Fibroblast of lung (primary cell): ENCODE data around the gene PSMB1. TPM values are rescaled to one million over a fixed set of nuclear protein-coding genes. Genes with fewer than 3 reads are reported as not detected.

Source experiments
- DNase-seq, 2 donors: peaks; one replicate each; pipeline versions ENCODE4 v3.0.0 to v3.0.0-alpha.2; 2010; ENCODE audit warnings: low read depth in 2 of 2
- H2AFZ ChIP-seq: 2 replicates; pipeline ENCODE4 v1.5.1; 2012; ENCODE audit warnings: low read length, control low read depth, inconsistent platforms
- H3K27ac ChIP-seq: 2 replicates; pipeline ENCODE4 v1.5.1; 2011; ENCODE audit warnings: low read length, control low read depth; ENCODE audit not compliant: insufficient read depth
- H3K27me3 ChIP-seq: 2 replicates; pipeline ENCODE4 v1.5.1; 2011; ENCODE audit warnings: mild to moderate bottlenecking, low read length; ENCODE audit not compliant: control insufficient read depth, insufficient read depth
- H3K36me3 ChIP-seq: 2 replicates; pipeline ENCODE4 v1.5.1; 2011; ENCODE audit warnings: low read length; ENCODE audit not compliant: control insufficient read depth, insufficient read depth
- H3K4me1 ChIP-seq: 2 replicates; pipeline ENCODE4 v1.5.1; 2011; ENCODE audit warnings: low read length; ENCODE audit not compliant: control insufficient read depth, insufficient read depth; ENCODE audit errors: extremely low read depth
- H3K4me2 ChIP-seq: 2 replicates; pipeline ENCODE4 v1.5.1; 2011; ENCODE audit warnings: low read length, control low read depth; ENCODE audit not compliant: insufficient read depth; ENCODE audit errors: extremely low read depth
- H3K4me3 ChIP-seq, 4 experiments: fragments of 200-600 bp in 1 of 4; sonication (generic) in 1 of 4; replicated peaks in 1 of 4; 2 replicates each; pipeline ENCODE4 v1.5.1; 2011 to 2016; ENCODE audit warnings: low read length in 4 of 4, low read depth in 3 of 4, mild to moderate bottlenecking in 3 of 4, control low read depth in 2 of 4, inconsistent platforms in 1 of 4, mixed read lengths in 1 of 4; ENCODE audit not compliant: insufficient read depth in 1 of 4; ENCODE audit errors: control extremely low read depth in 1 of 4
- H3K79me2 ChIP-seq: 2 replicates; pipeline ENCODE4 v1.5.1; 2012; ENCODE audit warnings: mild to moderate bottlenecking, low read length, inconsistent platforms; ENCODE audit not compliant: control insufficient read depth, insufficient read depth
- H3K9ac ChIP-seq: 2 replicates; pipeline ENCODE4 v1.5.1; 2011; ENCODE audit warnings: mild to moderate bottlenecking, low read length, control low read depth; ENCODE audit not compliant: insufficient read depth
- H3K9me3 ChIP-seq: 2 replicates; pipeline ENCODE4 v1.5.1; 2012; ENCODE audit warnings: low read depth, low read length; ENCODE audit not compliant: control insufficient read depth, insufficient read depth
- H4K20me1 ChIP-seq: 2 replicates; pipeline ENCODE4 v1.5.1; 2011; ENCODE audit warnings: low read length; ENCODE audit not compliant: control insufficient read depth, insufficient read depth; ENCODE audit errors: extremely low read depth
- EZH2 ChIP-seq: IDR thresholded peaks from 2 replicates; pipeline ENCODE4 v1.5.1; 2012; ENCODE audit warnings: low read length, control low read depth, mild to moderate bottlenecking; ENCODE audit errors: missing control alignments
- polyA plus RNA-seq, 2 donors: library from polyadenylated mRNA; depleted of rRNA in 1 of 2; stranded (reverse) in 1 of 2; unstranded in 1 of 2; fragments of >200 nt; gene quantifications; 2 replicates each; pipeline ENCODE4 v1.2.1, GENCODE V29; 2011 to 2012; ENCODE audit warnings: missing spikeins in 1 of 2
- total RNA-seq: library from RNA; depleted of rRNA; stranded (reverse); fragments of >200 nt; gene quantifications from 2 replicates; pipeline ENCODE4 v1.2.1, GENCODE V29; 2014
- TF ChIP-seq, protein P1 (sequence below), 2 donors: IDR thresholded peaks in 1 of 2; conservative IDR thresholded peaks in 1 of 2; 1 replicate in 1 of 2; 2 replicates in 1 of 2; pipeline ENCODE4 v1.5.1; 2011 to 2012; ENCODE audit warnings: low read length in 2 of 2, control low read depth in 1 of 2, inconsistent platforms in 1 of 2, low read depth in 1 of 2, mild to moderate bottlenecking in 1 of 2

PSMB1 gene
- total and polyA plus RNA-seq, 2 donors (not counting 1 experiment from before 2014, with no cell fraction given): 227 to 489 TPM

DNA sequence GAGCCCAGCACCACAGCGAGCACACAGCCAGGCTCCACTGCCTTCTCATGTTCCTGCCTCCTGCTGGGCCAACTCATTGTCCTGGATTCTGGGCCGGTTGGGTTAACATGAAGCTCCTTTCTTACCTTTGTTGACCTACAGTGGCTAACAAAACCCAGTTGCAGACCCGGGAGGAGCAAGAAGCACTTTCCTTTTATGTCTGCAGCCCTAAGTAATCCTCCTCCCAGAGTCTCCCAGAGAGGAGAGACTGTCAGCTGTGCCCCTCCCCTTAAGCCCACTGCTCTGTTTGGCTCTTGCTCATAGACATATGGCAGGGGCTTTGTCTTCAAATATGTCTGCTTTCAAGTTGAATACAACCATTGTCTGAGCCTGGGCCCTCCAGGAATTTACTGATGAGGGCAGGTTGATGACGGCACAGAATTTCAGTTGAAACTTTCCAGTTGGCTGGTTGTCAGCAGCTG, 55.2 kb downstream of the PSMB1 start:
- peak in 1 of 2 donors; percentile 12 for DNase-seq
- Histone ChIP-seq H3K79me2 (no peaks in the 10 kb centered on the region), H3K4me1 (no peaks in the 10 kb centered on the region), H3K4me2 (no peak overlapping the region), H2AFZ (no peak overlapping the region), H3K4me3 (no peak overlapping the region), H3K27ac (no peak overlapping the region), H3K27me3 (no peaks in the 10 kb centered on the region), H4K20me1 (no peaks in the 10 kb centered on the region), H3K9ac (no peak overlapping the region), H3K9me3 (no peaks in the 10 kb centered on the region), H3K36me3 (no peaks in the 10 kb centered on the region)
- TF ChIP-seq EZH2: no peak
- TF ChIP-seq, protein P1, sequence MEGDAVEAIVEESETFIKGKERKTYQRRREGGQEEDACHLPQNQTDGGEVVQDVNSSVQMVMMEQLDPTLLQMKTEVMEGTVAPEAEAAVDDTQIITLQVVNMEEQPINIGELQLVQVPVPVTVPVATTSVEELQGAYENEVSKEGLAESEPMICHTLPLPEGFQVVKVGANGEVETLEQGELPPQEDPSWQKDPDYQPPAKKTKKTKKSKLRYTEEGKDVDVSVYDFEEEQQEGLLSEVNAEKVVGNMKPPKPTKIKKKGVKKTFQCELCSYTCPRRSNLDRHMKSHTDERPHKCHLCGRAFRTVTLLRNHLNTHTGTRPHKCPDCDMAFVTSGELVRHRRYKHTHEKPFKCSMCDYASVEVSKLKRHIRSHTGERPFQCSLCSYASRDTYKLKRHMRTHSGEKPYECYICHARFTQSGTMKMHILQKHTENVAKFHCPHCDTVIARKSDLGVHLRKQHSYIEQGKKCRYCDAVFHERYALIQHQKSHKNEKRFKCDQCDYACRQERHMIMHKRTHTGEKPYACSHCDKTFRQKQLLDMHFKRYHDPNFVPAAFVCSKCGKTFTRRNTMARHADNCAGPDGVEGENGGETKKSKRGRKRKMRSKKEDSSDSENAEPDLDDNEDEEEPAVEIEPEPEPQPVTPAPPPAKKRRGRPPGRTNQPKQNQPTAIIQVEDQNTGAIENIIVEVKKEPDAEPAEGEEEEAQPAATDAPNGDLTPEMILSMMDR (conservative IDR thresholded peaks at IDR 0.05 in 1 of 2, IDR thresholded peaks at IDR 0.05 in 1 of 2; ENCODE audit: low read depth in 1 of 2, low read length in 2 of 2): no peak

DNA sequence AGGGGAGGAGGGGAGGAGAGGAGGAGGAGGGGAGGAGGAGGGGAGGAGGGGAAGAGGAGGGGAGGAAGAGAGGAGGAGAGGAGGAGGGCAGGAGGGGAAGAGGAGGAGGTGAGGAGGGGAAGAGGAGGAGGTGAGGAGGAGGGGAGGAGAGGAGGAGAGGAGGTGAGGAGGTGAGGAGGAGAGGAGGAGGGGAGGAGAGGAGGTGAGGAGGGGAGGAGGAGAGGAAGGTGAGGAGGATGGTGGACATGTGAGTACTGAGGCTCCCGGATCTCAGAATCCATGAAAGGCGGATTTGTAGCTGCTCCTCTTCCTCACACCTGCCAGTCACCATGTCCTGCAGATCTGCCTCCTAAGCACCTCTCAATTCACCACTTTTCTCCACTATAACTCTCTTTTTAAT, 59.8 kb downstream of the PSMB1 start:
- no peaks in the 10 kb centered on the region for H3K27me3 ChIP-seq
- H3K79me2 ChIP-seq: no peaks in the 10 kb centered on the region
- H4K20me1 ChIP-seq: no peaks in the 10 kb centered on the region
- no peaks in the 10 kb centered on the region for H3K4me1 ChIP-seq
- H3K9ac ChIP-seq: no peak overlapping the region
- H2AFZ ChIP-seq: no peak overlapping the region
- TF ChIP-seq, protein P1 (conservative IDR thresholded peaks at IDR 0.05 in 1 of 2, IDR thresholded peaks at IDR 0.05 in 1 of 2; ENCODE audit: low read depth in 1 of 2, low read length in 2 of 2): no peak
- TF ChIP-seq EZH2: no peak
- no peak overlapping the region for H3K4me3 ChIP-seq
- no peaks in the 10 kb centered on the region for H3K36me3 ChIP-seq
- no peak overlapping the region for H3K4me2 ChIP-seq
- H3K9me3 ChIP-seq: no peaks in the 10 kb centered on the region
- DNase-seq: no peak
- no peak overlapping the region for H3K27ac ChIP-seq

DNA sequence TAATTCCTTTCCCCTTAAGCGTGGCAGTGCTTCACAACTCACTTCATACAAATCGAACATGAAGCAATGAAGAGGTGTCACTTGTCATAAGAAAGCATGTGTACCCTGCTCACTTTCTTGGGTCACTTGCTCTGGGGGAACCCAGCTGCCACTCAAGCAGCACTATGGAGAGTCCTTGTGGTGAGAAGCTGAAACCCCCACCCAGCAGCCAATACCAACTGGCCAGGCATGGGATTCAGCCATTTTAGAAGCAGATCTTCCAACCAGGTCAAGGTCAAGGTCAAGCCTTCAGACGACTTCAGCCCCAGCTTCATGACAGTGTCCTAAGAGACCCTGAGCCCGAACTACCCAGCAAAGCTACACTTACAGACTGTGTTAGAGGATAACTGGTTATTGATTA, 62.8 kb downstream of the PSMB1 start:
- no peak overlapping the region for H3K4me3 ChIP-seq
- no peaks in the 10 kb centered on the region for H3K9me3 ChIP-seq
- no peaks in the 10 kb centered on the region for H3K4me1 ChIP-seq
- H2AFZ ChIP-seq: no peak overlapping the region
- H3K9ac ChIP-seq: no peak overlapping the region
- no peak overlapping the region for H3K4me2 ChIP-seq
- TF ChIP-seq, protein P1 (conservative IDR thresholded peaks at IDR 0.05 in 1 of 2, IDR thresholded peaks at IDR 0.05 in 1 of 2; ENCODE audit: low read depth in 1 of 2, low read length in 2 of 2): no peak
- no peak for TF ChIP-seq EZH2
- H3K27ac ChIP-seq: no peak overlapping the region
- H4K20me1 ChIP-seq: no peaks in the 10 kb centered on the region
- no peaks in the 10 kb centered on the region for H3K36me3 ChIP-seq
- H3K27me3 ChIP-seq: no peaks in the 10 kb centered on the region
- no peak for DNase-seq
- no peaks in the 10 kb centered on the region for H3K79me2 ChIP-seq
